GM18951 (cell line): ENCODE measurements around the gene GLI2.

ENCODE experiments used
- POLR2A ChIP-seq: IDR thresholded peaks from 4 replicates; pipeline ENCODE4 v1.6.1; 2011; ENCODE audit warnings: mild to moderate bottlenecking; ENCODE audit not compliant: insufficient read length, insufficient read depth; ENCODE audit errors: extremely low read depth
- in situ Hi-C: fragments of 300-500 bp; cut with MboI; formaldehyde crosslinking; loops from one replicate; pipeline ENCODE4 v1.12.0; 2022; ENCODE audit warnings: low sequenced_read_pairs, mixed read lengths, inconsistent platforms; ENCODE audit not compliant: unreplicated experiment

GLI2 gene

DNA sequence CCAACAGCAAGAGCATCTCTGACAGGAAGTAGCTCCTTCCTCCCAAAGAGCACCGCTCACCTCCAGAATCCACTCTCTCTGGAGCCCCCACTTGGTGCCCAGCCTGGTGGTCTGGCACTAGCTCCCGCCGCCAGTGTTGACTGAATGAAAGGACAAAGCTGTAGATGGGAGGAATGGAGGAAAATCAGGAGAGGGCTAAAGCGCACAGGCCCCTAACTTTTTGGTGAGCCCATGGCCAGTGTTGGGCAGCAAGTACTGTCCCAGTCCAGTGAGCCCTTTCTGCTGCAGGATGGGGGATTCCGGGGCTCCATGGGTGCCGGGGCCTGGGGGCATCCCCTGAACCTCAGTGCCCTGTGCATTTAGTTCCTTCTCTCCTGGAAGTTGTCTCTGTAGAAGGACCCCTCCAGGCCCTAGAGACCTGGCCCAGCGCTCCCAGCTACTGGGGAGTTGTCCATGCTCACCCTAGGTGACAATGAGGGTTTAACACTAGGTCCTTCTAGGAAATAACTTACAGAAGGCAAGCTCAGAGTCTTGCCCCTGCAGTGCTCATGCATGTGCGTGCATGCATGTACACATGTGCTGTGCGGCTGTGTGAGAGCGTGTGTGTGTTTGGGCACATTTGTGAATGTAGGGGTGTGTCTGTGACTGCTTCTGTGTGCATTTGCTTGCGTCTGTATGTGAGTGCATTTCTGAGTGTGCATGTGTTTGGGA, 33.6 kb downstream of the GLI2 start:
- in situ Hi-C loops, result no loop called here
- no peak for TF ChIP-seq POLR2A

DNA sequence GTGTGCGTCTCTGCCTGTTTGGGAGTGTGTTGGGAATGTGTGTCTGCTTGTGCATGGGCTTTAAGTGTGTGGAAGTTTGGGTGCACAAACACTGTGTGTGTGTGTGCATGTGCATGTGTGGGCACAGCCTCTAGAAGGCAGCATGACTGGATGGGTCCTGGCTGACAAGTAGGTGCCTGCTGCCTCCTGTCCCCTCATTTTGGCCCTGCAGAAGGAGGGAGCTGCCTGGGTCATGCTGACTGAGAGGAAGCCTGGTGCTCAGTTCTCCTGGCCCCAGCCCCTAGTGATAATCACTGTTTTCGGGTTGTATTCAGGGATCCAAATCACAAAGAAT, 34.1 kb downstream of the GLI2 start:
- no peak for TF ChIP-seq POLR2A
- in situ Hi-C loops, result no loop called here

DNA sequence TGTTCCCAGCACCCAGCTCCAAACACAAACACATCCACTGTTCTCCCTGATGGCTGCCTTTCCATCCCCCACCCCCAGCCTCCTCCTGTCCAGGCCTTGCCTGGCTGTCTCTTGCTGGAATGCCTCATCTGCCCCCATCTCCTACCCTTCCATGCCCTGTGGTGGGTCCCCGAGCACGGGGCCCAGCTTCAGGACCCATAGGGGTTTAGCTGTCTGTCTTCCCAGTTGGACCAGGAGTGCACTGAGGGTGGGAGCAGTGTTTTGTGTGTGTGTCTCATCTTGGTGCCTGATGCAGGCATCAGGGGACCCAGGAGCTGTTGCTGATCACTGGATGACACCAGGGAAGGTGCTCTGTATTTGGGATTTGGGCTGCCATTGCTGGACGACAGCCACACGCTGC, 34.5 kb downstream of the GLI2 start:
- in situ Hi-C loops, result no loop called here
- TF ChIP-seq POLR2A, result no peak

DNA sequence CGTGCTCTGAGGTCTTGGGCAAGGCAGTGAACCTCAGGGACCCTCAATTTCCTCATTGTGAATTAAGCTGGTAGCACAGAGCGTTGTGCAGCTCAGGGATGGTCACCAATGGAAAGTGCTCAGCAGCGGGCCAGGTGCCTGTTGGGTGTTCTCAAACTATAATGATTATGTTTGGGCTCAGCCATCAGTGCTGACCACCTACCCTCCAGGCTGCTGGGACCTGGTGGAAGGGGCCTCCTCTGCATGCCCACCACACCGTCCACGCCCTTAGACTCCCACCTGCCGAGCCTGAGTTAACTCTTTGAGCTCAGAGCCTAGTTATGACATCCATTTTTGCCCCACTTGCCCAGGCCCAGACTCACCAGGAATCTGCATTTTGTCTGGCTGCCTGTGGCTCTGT, 35.0 kb downstream of the GLI2 start:
- in situ Hi-C loops, result no loop called here
- no peak for TF ChIP-seq POLR2A

GRCh38 chr2:120771111-120771780, 35.6 kb downstream of the GLI2 start:
- TF ChIP-seq POLR2A, result no peak
- in situ Hi-C loops, result no loop called here

DNA sequence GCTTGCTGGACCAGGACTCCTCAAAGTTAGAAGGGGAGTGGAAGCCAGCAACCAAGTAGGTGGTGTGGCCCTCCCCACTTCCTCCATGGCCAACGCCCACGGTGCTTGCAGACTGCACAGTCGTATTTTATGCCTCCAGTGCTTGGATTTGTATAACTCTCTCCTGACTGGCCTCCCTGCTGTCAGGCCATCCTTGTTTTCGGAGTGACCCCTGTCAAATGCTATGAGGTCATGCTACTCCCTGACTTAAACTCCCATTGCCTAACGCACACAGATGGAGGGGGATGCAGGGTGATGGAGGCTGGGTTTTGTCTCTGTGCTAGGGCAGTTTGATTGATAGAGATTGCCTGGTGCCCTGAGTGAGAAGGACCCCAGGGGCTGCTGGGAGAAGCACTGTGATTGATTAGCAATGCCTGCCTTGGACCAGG, 36.1 kb downstream of the GLI2 start:
- in situ Hi-C loops, result no loop called here

GRCh38 chr2:120772261-120772660, 36.6 kb downstream of the GLI2 start:
- in situ Hi-C loops, result no loop called here
- no peak for TF ChIP-seq POLR2A

More for the DNA sequence above, 36.1 kb downstream of the GLI2 start:
- TF ChIP-seq POLR2A, result no peak

- in situ Hi-C loops, result no loop called here
- no peak for TF ChIP-seq POLR2A
Measured at GRCh38 chr2:120773186-120773800, 37.6 kb downstream of the GLI2 start.

- no peak for TF ChIP-seq POLR2A
- in situ Hi-C loops, result no loop called here
Measured at GRCh38 chr2:120774557-120775160, 39.0 kb downstream of the GLI2 start.

DNA sequence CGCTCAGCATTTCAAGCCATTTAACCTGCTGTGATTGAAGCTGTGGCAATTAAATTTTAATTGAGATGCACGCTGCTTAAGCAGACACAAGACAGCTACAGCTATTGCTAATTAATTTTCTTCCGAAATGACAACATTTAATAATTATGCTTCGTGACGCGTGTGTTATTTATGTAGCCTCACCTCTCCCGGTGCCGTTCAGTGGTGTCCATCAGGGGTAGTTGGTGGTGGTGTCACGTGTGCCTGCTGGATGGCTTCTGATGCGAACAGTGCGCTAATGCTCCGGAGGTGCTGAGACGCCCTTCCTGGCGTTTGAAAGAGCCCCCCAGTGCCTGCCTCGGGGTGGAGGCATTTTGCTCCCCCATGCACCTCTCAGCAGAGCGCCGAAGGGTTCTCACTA, 39.5 kb downstream of the GLI2 start:
- in situ Hi-C loops, result no loop called here
- no peak for TF ChIP-seq POLR2A

DNA sequence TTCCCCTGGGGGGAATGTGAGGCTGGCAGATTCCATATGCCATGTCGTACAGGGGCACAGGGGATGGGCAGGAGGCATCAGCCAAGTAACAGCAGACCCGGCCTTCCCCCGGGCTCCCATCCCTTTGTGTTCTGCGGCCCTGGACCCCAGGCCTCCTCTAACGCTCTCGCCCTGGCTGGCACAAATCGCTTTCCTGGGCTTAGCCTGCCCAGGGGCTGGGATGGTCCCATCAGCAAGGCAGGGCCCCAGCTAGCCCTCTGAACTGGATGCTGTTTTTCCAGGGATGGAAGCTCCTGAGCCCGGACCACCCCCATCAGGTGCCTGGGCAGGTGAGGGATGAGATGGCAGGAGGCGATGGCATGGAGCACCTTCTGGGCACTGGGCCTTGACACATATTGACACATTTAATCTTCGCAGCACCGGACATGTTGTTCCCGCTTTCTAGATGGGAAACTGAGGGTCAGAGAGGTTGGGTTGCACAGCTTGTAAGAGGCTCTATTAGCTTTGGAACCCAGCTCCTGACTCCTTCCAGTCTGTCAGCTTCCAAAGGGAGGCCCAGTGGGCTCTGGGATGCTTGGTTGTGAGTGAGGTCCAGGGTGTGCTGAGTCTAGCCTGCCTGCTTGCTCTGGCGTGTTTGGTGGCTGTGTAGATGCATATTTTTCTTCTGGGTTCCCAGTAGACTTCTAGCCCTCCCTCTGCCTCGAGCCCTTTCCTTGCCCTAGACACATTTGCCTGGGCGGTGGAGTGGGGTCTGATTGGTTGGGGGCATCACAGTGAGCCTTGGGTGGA, 40.3 kb downstream of the GLI2 start:
- in situ Hi-C loops, result no loop called here
- no peak for TF ChIP-seq POLR2A

DNA sequence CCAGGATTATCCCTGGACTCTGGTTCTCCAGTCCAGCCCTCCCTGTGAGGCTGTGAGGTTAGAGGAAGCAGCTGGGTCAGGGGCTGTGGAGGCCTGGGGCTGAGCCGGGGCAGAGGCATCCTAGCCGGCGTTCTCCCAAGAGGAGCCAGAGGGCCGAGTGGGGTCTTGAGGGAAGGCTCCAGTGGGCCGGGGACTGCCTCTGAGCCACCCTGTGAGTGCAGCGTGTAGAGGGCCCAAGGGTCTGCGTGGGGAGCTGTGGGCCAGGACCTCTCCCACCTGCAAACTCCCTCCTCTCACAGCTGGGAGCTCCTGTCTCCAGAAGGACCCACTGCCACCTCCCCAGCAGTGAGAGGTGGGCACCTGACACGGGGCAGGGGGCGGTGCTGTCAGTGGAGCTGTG, 41.0 kb downstream of the GLI2 start:
- no peak for TF ChIP-seq POLR2A
- in situ Hi-C loops, result no loop called here

DNA sequence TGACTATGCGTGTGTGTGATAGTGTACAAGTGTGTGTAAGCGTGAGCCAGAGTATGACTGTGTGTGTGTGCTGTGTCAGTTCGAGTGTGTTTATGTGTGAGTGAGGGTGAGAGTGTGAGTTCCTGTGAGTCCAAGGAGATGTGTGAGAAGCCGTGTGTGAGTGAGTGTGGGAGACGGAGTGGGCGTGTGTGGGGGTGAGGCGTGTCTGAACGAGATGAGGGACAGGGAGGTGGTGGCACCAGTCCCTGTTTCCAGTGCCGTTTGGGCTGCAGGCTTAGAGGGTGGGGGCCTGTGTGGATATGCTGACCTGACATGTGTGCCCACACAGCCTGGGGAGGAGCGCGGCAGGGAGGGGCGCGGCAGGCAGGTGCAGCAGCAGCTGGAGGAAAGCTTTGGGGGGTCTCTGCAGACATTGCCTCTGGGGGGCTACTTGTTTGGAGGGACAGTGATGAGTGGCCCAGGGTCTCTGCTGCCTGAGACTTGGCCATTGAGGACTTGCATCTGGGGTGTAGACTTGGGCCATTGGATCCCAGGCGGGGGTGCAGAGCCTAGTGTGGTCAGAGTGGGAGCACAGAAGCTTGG, 41.6 kb downstream of the GLI2 start:
- in situ Hi-C loops, result no loop called here
- no peak for TF ChIP-seq POLR2A

DNA sequence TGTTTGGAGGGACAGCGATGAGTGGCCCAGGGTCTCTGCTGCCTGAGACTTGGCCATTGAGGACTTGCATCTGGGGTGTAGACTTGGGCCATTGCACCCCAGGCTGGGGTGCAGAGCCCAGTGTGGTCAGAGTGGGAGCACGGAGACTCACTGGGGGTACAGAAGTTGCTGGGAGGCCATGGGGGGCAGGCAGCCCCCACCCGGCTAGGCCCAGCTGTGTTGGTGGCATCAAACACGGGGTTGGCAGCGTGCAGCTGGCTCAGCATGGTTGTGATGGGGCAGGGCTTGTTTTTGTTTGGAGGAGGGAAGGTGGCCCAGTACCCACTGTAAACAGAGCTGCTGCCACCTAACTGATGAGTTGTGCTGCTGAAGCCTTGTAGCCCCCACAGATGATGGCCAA, 42.1 kb downstream of the GLI2 start:
- in situ Hi-C loops, result no loop called here
- TF ChIP-seq POLR2A, result no peak
